K562 (cell line): ENCODE data around the gene SELPLG. TPM values are rescaled to one million over a fixed set of nuclear protein-coding genes. Genes with fewer than 3 reads are reported as not detected.

Source experiments
- ATAC-seq: fragments of 200-7000 bp; cut with Tn5 transposase; 3 replicates; pipeline ENCODE4 v1.9.1; 2020; ENCODE audit warnings: moderate library complexity
- BruUV-seq: library from RNA; stranded (reverse); fragments of 400-500 nt; replicated peaks from 2 replicates; lab custom pipeline; 2021; lab: Mats Ljungman, UMichigan
- CTCF ChIA-PET: fragments of 300-600 bp; formaldehyde crosslinking; extraction: SDS; loops from one replicate; lab custom pipeline; 2021; ENCODE audit warnings: low intra/inter-chr PET ratio; lab: Yijun Ruan, JAX
- POLR2A ChIA-PET: fragments of 300-600, 350-650 bp; sonication (Branson Sonifier 250); formaldehyde crosslinking; extraction: SDS; loops from one replicate; lab custom pipeline; 2021; ENCODE audit warnings: antibody characterized with exemption, inconsistent platforms; lab: Yijun Ruan, JAX
- DNase-seq, 4 experiments: peaks; one replicate each; pipeline versions ENCODE4 v3.0.0 to v3.0.0-alpha.2; 2011 to 2018; ENCODE audit warnings: low spot score in 3 of 4, mixed read lengths in 3 of 4; ENCODE audit errors: extremely low read depth in 1 of 4
- FAIRE-seq: peaks from 2 replicates; lab custom pipeline; 2011; peaks lifted over from hg19 to GRCh38; lab: Jason Lieb, UNC
- H2AFZ ChIP-seq: 2 replicates; pipeline ENCODE4 v1.6.0; 2011; ENCODE audit warnings: low read depth, low read length, control low read depth, inconsistent platforms
- H3K27ac ChIP-seq: fragments of 200-600 bp; 3 replicates; pipeline ENCODE4 v1.8.0; 2011; ENCODE audit warnings: low read depth, mild to moderate bottlenecking, control low read depth, inconsistent platforms, low read length, moderate library complexity, mixed read lengths; ENCODE audit errors: extremely low read depth
- H3K27me3 ChIP-seq, 2 experiments: fragments of 300-600 bp in 1 of 2; 2 replicates in 1 of 2; 3 replicates in 1 of 2; pipeline versions ENCODE4 v1.6.0 to v1.8.0; 2011; ENCODE audit warnings: inconsistent platforms in 2 of 2, low read length in 2 of 2, mild to moderate bottlenecking in 1 of 2, mixed read lengths in 1 of 2, moderate library complexity in 1 of 2; ENCODE audit not compliant: control insufficient read depth in 2 of 2, insufficient read depth in 2 of 2
- H3K36me3 ChIP-seq: fragments of 300-600 bp; 3 replicates; pipeline ENCODE4 v1.8.0; 2011; ENCODE audit warnings: mild to moderate bottlenecking, low read length, inconsistent platforms; ENCODE audit not compliant: control insufficient read depth, insufficient read depth
- H3K4me1 ChIP-seq, 2 experiments: fragments of 200-600 bp in 1 of 2; replicated peaks in 1 of 2; 2 replicates in 1 of 2; 3 replicates in 1 of 2; pipeline versions ENCODE4 v1.5.1 to v1.8.0; 2011; ENCODE audit warnings: inconsistent platforms in 2 of 2, low read length in 2 of 2, mild to moderate bottlenecking in 1 of 2, mixed read lengths in 1 of 2, moderate library complexity in 1 of 2; ENCODE audit not compliant: control insufficient read depth in 2 of 2, insufficient read depth in 2 of 2
- H3K4me2 ChIP-seq: 2 replicates; pipeline ENCODE4 v1.6.1; 2011; ENCODE audit warnings: low read length, control low read depth, inconsistent platforms, mixed read lengths; ENCODE audit not compliant: insufficient read depth
- H3K4me3 ChIP-seq: fragments of 200-600 bp; sonication (generic), shearing (Covaris generic); 2 replicates; pipeline ENCODE4 v1.5.1; 2016; ENCODE audit warnings: control low read depth, inconsistent platforms
- H3K79me2 ChIP-seq: fragments of 200-600 bp; 3 replicates; pipeline ENCODE4 v1.8.0; 2011; ENCODE audit warnings: low read length, inconsistent platforms; ENCODE audit not compliant: control insufficient read depth, insufficient read depth
- H3K9ac ChIP-seq, 2 experiments: 2 replicates each; pipeline versions ENCODE4 v1.6.0 to v1.6.1; 2011; ENCODE audit warnings: low read depth in 2 of 2, low read length in 2 of 2, control low read depth in 1 of 2, inconsistent platforms in 1 of 2, mild to moderate bottlenecking in 1 of 2, mixed read lengths in 1 of 2; ENCODE audit not compliant: insufficient read depth in 1 of 2
- H3K9me1 ChIP-seq: one replicate; pipeline ENCODE4 v1.6.0; 2011; ENCODE audit warnings: inconsistent platforms, mild to moderate bottlenecking, low read length, moderate library complexity; ENCODE audit not compliant: control insufficient read depth, insufficient read depth
- H3K9me3 ChIP-seq: replicated peaks from 2 replicates; pipeline ENCODE4 v1.5.1; 2011; ENCODE audit warnings: low read depth, low read length, inconsistent platforms; ENCODE audit not compliant: control insufficient read depth, insufficient read depth
- H4K20me1 ChIP-seq: replicated peaks from 2 replicates; pipeline ENCODE4 v1.6.1; 2011; ENCODE audit warnings: low read length, inconsistent platforms, mixed read lengths; ENCODE audit not compliant: control insufficient read depth, insufficient read depth
- BCL6 ChIP-seq: fragments of 250-450 bp; sonication (Bioruptor Pico); IDR thresholded peaks from 2 replicates; pipeline ENCODE4 v1.4.0; 2020
- CHD2 ChIP-seq: IDR thresholded peaks from 2 replicates; pipeline ENCODE4 v1.6.1; 2011; ENCODE audit warnings: low read depth, low read length
- EHMT2 ChIP-seq: fragments of 450-650 bp; IDR thresholded peaks from 2 replicates; pipeline ENCODE4 v1.6.1; 2018; ENCODE audit warnings: antibody characterized with exemption
- GTF2A2 ChIP-seq: IDR thresholded peaks from 2 replicates; pipeline ENCODE4 v1.6.1; 2016; ENCODE audit warnings: mild to moderate bottlenecking, missing genetic modification characterization, missing compliant biosample characterization
- MCM7 ChIP-seq, 2 experiments: fragments of 450-650 bp; IDR thresholded peaks; 2 replicates each; pipeline ENCODE4 v1.6.1; 2016 to 2018
- MEIS2 ChIP-seq: fragments of 450-650 bp; IDR thresholded peaks from 2 replicates; pipeline ENCODE4 v1.6.1; 2014; ENCODE audit warnings: mild to moderate bottlenecking; ENCODE audit not compliant: partially characterized antibody
- MYBL2 ChIP-seq, 2 experiments: fragments of 450-650 bp in 1 of 2; sonication (generic) in 1 of 2; formaldehyde crosslinking in 1 of 2; IDR thresholded peaks; 2 replicates each; pipeline versions ENCODE4 v1.6.1 to v1.8.1; 2017 to 2022; ENCODE audit warnings: borderline replicate concordance in 1 of 2, inconsistent platforms in 1 of 2, low read depth in 1 of 2, mild to moderate bottlenecking in 1 of 2, missing genetic modification reagents in 1 of 2, moderate library complexity in 1 of 2
- NCOA6 ChIP-seq: fragments of 450-650 bp; IDR thresholded peaks from 2 replicates; pipeline ENCODE4 v1.6.1; 2017; ENCODE audit warnings: mild to moderate bottlenecking
- POLR2A ChIP-seq: fragments of 450-650 bp; conservative IDR thresholded peaks from 2 replicates; pipeline ENCODE4 v1.6.1; 2016
- POLR2AphosphoS2 ChIP-seq: IDR thresholded peaks from 2 replicates; pipeline ENCODE4 v1.6.1; 2012; ENCODE audit warnings: low read length, improper control_type of control experiment
- PPARD ChIP-seq: fragments of 250-450 bp; sonication (Bioruptor Pico); IDR thresholded peaks from 2 replicates; pipeline ENCODE4 v1.8.0; 2022; ENCODE audit warnings: inconsistent platforms, mild to moderate bottlenecking, moderate library complexity
- SMARCE1 ChIP-seq: fragments of 450-650 bp; IDR thresholded peaks from 2 replicates; pipeline ENCODE4 v1.7.1; 2016; ENCODE audit warnings: mild to moderate bottlenecking
- ZSCAN29 ChIP-seq: fragments of 450-650 bp; IDR thresholded peaks from 2 replicates; pipeline ENCODE4 v1.6.1; 2017
- WGBS: fragments of 100-300 bp; shearing (Covaris generic); methylation state at CpG from one replicate; pipeline ENCODE4 v1.1.6; 2016; ENCODE audit warnings: low coverage, mixed read lengths; ENCODE audit not compliant: insufficient coverage; ENCODE audit errors: missing lambda C conversion rate; 5-methylcytosine and 5-hydroxymethylcytosine counted together
- in situ Hi-C: fragments of 300-500 bp; cut with MboI; formaldehyde crosslinking; loops from 4 replicates; pipeline ENCODE4 v1.15.0; 2018; ENCODE audit warnings: inconsistent platforms, mixed read lengths
- intact Hi-C: fragments of 100-400 bp; cut with micrococcal nuclease; formaldehyde crosslinking; loops from 2 replicates; pipeline ENCODE4 v1.14.2; 2022
- polyA plus RNA-seq, 8 experiments: library from polyadenylated mRNA; depleted of rRNA in 4 of 8; stranded (reverse) in 5 of 8; unstranded in 3 of 8; fragments of >200 nt; fragmentation: Nextera tagmentation in 2 of 8; fragmentation: Illumina TruSeq in 1 of 8; extraction: Ambion mirVana in 2 of 8; extraction: Trizol in 1 of 8; gene quantifications; 2 replicates each; pipeline versions ENCODE4 v1.2.1 to v1.2.3, GENCODE V29; 2011 to 2014; ENCODE audit warnings: inconsistent platforms in 1 of 8, missing spikeins in 1 of 8
- total RNA-seq, 7 experiments: library from RNA; depleted of rRNA in 6 of 7; stranded (reverse); fragments of >200 nt in 6 of 7; fragmentation: Illumina TruSeq in 2 of 7; extraction: Trizol in 2 of 7; gene quantifications; 2 replicates each; pipeline versions ENCODE4 v1.2.1 to v1.2.3, GENCODE V29; 2011 to 2021; ENCODE audit warnings: low replicate concordance in 1 of 7
- TF ChIP-seq, protein P1 (sequence below): sonication (generic); formaldehyde crosslinking; IDR thresholded peaks from 2 replicates; pipeline ENCODE4 v1.8.0; 2022; ENCODE audit warnings: mild to moderate bottlenecking, low read depth, missing genetic modification reagents

SELPLG gene
- total and polyA plus RNA-seq, 9 of the 15 experiments (the other 6 are each of a cell fraction or from before 2014, with no cell fraction given) = 0.22 to 10.2 (median 1.7) TPM

DNA sequence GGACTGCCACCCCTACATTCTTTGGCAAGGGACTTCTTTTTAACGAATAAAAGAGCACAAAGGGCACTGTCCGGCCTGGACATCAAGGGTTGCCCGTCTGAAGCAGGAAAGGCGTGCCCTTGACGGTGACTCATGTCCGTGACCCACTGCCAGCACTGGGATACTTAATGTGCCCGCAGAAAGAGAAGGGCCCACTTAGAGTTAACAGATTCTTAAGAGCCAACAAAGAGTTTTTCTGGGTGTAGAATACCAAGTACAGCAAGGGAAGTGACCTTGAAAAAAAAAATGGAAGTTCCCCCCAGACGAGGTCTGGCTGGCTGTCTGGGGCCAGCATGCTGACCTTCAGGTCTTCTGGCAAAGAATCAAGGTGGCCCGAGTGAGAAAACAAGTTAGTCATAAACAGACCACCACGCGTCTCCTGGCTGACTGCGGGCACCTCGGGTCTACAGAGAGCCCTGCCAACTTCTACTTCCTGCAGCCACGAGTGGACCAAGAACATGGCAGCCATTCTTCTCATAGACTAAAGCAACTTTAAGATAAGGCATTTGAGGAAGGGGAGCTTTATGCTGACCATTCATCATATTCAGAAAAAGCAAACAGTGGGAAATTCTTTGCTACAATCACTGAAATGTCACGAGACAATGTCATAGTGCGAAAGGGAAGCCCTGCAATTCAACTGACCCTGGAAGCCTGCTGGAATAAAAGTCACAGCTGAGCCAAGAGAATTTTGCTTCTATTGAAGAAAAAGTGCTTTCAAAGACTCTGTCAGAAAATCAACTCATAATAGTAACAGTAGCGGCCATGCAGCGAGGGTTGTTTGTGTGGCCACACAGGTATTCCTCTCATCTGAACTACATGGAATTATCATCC lies 10.5 kb upstream of the SELPLG start:
- ATAC-seq = no peak

More for the DNA sequence above, 10.5 kb upstream of the SELPLG start:
- in situ Hi-C loops = no loop called here
- ChIA-PET POLR2A (interaction anchor here (0.6 to 1.0 kb wide), 3 partner anchors 13 to 160 kb away, joined by 3 to 4 read pairs (median 3); no protein-coding TSS in a partner anchor), CTCF (no interaction called here)
- Histone ChIP-seq H3K36me3 (peaks cover 57% of the 10 kb centered on the region), H3K4me1 (peaks cover 14 to 21% of the 10 kb centered on the region in 2 experiments), H4K20me1 (0 out of 2 replicates have a peak, but pooled peaks cover 3% of the 10 kb centered on the region), H3K9ac (no peak overlapping the region), H3K27ac (no peak overlapping the region), H3K9me3 (no peaks in the 10 kb centered on the region), H2AFZ (no peak overlapping the region), H3K79me2 (no peaks in the 10 kb centered on the region), H3K9me1 (no peaks in the 10 kb centered on the region), H3K27me3 (no peaks in the 10 kb centered on the region), H3K4me2 (no peak overlapping the region), H3K4me3 (no peak overlapping the region)
- BruUV-seq = no TSS peak
- no peak for DNase-seq
- FAIRE-seq = no peak
- no peak for TF ChIP-seq NCOA6
- no peak for TF ChIP-seq PPARD
- no peak for TF ChIP-seq MCM7 (IDR thresholded peaks at IDR 0.05)
- TF ChIP-seq POLR2AphosphoS2 = 0 out of 2 replicates have a peak, but pooled peaks have one; percentile 23
- TF ChIP-seq POLR2A = 0 out of 2 replicates have a peak, but pooled peaks have one; percentile 9
- no peak for TF ChIP-seq SMARCE1
- no peak for TF ChIP-seq EHMT2
- TF ChIP-seq GTF2A2 (tag) = no peak
- no peak for TF ChIP-seq MYBL2 (IDR thresholded peaks at IDR 0.05; ENCODE audit: low read depth)
- TF ChIP-seq MYBL2 (CRISPR knock-in tag; IDR thresholded peaks at IDR 0.05; ENCODE audit: borderline replicate concordance) = no peak
- TF ChIP-seq BCL6 = no peak
- TF ChIP-seq, protein P1, sequence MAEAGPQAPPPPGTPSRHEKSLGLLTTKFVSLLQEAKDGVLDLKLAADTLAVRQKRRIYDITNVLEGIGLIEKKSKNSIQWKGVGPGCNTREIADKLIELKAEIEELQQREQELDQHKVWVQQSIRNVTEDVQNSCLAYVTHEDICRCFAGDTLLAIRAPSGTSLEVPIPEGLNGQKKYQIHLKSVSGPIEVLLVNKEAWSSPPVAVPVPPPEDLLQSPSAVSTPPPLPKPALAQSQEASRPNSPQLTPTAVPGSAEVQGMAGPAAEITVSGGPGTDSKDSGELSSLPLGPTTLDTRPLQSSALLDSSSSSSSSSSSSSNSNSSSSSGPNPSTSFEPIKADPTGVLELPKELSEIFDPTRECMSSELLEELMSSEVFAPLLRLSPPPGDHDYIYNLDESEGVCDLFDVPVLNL (CRISPR knock-in tag) = no peak
- no peak for TF ChIP-seq CHD2
- TF ChIP-seq MEIS2 = no peak
- TF ChIP-seq ZSCAN29 = no peak
- intact Hi-C loops = no loop called here
- WGBS = 86% methylated on average over 18 of the region's 18 CpGs
